HFFc6 (cell line): ENCODE measurements around the gene B4GAT1. TPM values are rescaled to one million over a fixed set of nuclear protein-coding genes. Genes with fewer than 3 reads are reported as not detected.

Source experiments
- DNase-seq: peaks from one replicate; pipeline ENCODE4 v3.0.0-alpha.2; 2018
- H3K27ac Mint-ChIP-seq: 2 replicates; pipeline ENCODE4 v1.8.0; 2020; ENCODE audit warnings: mild to moderate bottlenecking, mixed read lengths
- H3K27me3 Mint-ChIP-seq: 2 replicates; pipeline ENCODE4 v1.8.0; 2021; ENCODE audit warnings: mild to moderate bottlenecking, moderate library complexity, mixed read lengths; ENCODE audit not compliant: insufficient read depth
- H3K36me3 Mint-ChIP-seq: 2 replicates; pipeline ENCODE4 v1.8.0; 2021; ENCODE audit warnings: low read depth, mixed read lengths
- H3K4me1 Mint-ChIP-seq: 2 replicates; pipeline ENCODE4 v1.8.0; 2020; ENCODE audit warnings: low read depth, mixed read lengths
- H3K4me3 Mint-ChIP-seq: 2 replicates; pipeline ENCODE4 v1.8.0; 2020; ENCODE audit warnings: mild to moderate bottlenecking, moderate library complexity, mixed read lengths
- H3K9me3 Mint-ChIP-seq: 2 replicates; pipeline ENCODE4 v1.8.0; 2020; ENCODE audit warnings: mild to moderate bottlenecking, mixed read lengths
- total RNA-seq, 6 experiments: library from RNA; stranded (reverse); fragmentation: NEBNext Ultra II Directional; extraction: Animal tissue kit (Norgen Biotek cat#: 25700); gene quantifications; 2 replicates in 1 of 6; 3 replicates in 5 of 6; pipeline ENCODE4 v1.2.3, GENCODE V29; 2021
- TF ChIP-seq, protein P1 (sequence below): fragments of 200-600 bp; sonication (generic); IDR thresholded peaks from 2 replicates; pipeline ENCODE4 v1.5.0; 2021; ENCODE audit warnings: antibody characterized with exemption, mild to moderate bottlenecking

B4GAT1 gene
- total RNA-seq, 6 experiments from 2014 or later: 21.5 to 26.4 (median 24.3) TPM

DNA sequence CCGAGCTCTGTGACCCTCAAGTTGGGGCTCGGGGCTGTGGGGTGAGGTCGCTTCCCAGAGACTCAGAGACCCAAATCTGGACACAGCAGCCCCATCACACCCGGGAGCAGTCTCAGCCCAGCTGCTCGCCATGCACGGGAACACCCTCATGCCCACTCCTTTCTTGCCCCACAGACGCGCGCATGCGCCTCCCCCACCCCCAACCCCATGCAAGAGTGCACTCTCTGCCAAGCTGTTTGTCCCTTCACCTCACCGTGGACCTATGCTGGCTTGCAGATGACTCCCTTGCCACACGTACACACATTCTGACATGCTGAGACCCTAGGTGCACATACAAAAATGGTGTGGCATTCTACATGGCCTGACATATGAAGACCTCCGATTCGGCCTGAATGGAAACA is 30.1 kb downstream of the B4GAT1 start:
- H3K36me3 Mint-ChIP-seq: peaks cover 29% of the 10 kb centered on the region
- DNase-seq: peak; percentile 35
- TF ChIP-seq, protein P1, sequence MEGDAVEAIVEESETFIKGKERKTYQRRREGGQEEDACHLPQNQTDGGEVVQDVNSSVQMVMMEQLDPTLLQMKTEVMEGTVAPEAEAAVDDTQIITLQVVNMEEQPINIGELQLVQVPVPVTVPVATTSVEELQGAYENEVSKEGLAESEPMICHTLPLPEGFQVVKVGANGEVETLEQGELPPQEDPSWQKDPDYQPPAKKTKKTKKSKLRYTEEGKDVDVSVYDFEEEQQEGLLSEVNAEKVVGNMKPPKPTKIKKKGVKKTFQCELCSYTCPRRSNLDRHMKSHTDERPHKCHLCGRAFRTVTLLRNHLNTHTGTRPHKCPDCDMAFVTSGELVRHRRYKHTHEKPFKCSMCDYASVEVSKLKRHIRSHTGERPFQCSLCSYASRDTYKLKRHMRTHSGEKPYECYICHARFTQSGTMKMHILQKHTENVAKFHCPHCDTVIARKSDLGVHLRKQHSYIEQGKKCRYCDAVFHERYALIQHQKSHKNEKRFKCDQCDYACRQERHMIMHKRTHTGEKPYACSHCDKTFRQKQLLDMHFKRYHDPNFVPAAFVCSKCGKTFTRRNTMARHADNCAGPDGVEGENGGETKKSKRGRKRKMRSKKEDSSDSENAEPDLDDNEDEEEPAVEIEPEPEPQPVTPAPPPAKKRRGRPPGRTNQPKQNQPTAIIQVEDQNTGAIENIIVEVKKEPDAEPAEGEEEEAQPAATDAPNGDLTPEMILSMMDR: no peak
- H3K4me3 Mint-ChIP-seq: peak overlapping the region; percentile 70
- H3K27me3 Mint-ChIP-seq: peaks cover 8% of the 10 kb centered on the region
- H3K27ac Mint-ChIP-seq: peak overlapping the region; percentile 91
- H3K4me1 Mint-ChIP-seq: peaks cover 48% of the 10 kb centered on the region
- H3K9me3 Mint-ChIP-seq: peaks cover 11% of the 10 kb centered on the region

DNA sequence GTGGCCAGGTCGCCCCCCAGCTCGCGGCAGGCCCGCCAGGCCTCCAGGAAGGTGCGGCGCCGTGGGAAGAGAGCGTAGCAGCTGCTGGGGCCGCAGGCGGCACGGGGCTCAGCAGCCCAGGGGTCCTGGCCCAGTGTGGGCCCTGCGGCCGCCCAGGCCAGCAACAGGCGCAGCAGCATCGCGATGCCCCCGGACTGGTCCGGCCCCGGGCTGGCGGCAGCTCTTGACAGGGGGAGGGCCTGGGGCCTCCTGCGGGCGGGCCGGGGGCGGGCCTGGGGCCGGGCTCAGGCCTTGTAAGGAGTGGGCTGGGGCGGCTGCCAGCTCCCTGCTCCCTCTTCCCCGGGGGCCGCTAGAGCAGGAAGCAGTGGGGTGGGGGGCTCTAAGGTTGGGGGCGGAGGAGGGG is 30.6 kb downstream of the B4GAT1 start, which contains the start of gene CD248:
CD248 (minus strand) TSS at position 196 of the 403 bp plus-strand sequence; CDS start at position 179, 17 bp downstream.
- TF ChIP-seq, protein P1: no peak
- Mint-ChIP-seq H3K4me1 (peaks cover 53% of the 10 kb centered on the region), H3K27ac (peak within 1 kb of the TSS; percentile 97), H3K27me3 (peaks cover 9% of the 10 kb centered on the region), H3K36me3 (peaks cover 29% of the 10 kb centered on the region), H3K9me3 (peaks cover 11% of the 10 kb centered on the region), H3K4me3 (peak within 1 kb of the TSS; percentile 91)
- peak; percentile 49 for DNase-seq

DNA sequence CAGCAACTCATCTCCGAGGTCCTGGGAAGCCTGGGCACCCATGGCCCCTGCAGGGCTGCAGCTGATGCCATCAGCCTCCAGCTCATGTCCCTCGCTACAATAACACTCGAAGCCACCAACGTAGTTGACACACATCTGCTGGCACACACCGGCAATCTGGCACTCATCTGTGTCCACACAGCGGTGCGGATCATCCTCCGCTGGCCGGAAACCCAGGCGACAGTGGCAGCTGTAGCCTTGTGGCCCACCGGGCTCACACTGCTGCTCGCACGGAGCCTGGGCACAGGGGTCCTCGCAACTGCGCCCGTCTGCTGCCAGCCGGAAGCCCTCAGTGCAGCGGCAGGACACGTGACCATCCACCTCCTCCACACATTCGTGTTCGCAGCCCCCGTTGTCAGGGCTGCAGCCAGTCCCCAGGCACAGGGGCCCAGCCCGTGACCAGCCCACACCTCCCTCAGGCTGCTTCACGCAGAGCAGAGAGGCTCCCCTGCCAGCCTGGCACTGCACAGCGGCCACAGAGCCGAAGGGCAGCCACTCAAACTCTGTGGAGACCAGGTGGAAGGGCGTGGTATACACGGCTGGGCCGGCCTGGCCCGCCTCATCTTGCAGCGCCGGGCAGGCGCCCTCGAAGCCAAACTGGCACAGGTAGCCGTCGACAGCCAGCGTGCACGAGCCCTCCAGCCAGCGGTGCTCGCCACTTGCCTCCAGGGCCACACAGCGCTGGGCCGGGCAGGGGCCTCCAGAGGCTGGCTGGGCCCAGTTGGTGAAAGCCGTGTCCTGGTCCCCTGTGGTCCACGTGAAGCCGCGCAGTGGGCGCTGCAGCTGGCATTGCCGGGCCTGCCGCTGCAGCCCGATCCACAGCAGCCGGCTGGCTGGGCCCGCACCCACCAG is 31.3 kb downstream of the B4GAT1 start:
- Mint-ChIP-seq H3K27me3 (peaks cover 9% of the 10 kb centered on the region), H3K36me3 (peaks cover 29% of the 10 kb centered on the region), H3K4me3 (peak overlapping the region; percentile 91), H3K27ac (peak overlapping the region; percentile 97), H3K4me1 (peaks cover 57% of the 10 kb centered on the region), H3K9me3 (peaks cover 11% of the 10 kb centered on the region)
- DNase-seq: no peak
- TF ChIP-seq, protein P1: no peak

DNA sequence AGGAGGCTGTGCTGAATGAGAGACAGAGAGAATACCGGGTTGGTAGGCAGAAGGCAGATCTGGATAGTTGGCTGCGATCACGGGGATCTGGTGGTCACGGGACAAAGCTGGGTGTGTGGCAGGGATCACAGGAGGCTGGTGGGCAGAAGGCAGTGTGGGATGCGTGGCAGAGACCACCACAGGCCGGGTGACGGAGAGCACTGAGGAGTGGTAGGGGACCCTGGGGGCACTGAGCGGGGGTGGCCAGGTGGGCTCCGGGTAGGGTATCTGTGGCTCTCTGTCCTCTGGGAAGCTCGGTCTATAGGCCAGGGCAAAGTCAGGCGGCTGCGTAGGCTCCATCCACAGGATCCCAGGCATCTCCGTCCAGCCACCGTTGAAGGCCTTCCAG is 31.9 kb downstream of the B4GAT1 start:
- peak overlapping the region; percentile 91 for H3K4me3 Mint-ChIP-seq
- peaks cover 11% of the 10 kb centered on the region for H3K9me3 Mint-ChIP-seq
- H3K36me3 Mint-ChIP-seq: peaks cover 29% of the 10 kb centered on the region
- TF ChIP-seq, protein P1: no peak
- H3K27ac Mint-ChIP-seq: peak overlapping the region; percentile 97
- H3K4me1 Mint-ChIP-seq: peaks cover 57% of the 10 kb centered on the region
- no peak for DNase-seq
- H3K27me3 Mint-ChIP-seq: peaks cover 9% of the 10 kb centered on the region

DNA sequence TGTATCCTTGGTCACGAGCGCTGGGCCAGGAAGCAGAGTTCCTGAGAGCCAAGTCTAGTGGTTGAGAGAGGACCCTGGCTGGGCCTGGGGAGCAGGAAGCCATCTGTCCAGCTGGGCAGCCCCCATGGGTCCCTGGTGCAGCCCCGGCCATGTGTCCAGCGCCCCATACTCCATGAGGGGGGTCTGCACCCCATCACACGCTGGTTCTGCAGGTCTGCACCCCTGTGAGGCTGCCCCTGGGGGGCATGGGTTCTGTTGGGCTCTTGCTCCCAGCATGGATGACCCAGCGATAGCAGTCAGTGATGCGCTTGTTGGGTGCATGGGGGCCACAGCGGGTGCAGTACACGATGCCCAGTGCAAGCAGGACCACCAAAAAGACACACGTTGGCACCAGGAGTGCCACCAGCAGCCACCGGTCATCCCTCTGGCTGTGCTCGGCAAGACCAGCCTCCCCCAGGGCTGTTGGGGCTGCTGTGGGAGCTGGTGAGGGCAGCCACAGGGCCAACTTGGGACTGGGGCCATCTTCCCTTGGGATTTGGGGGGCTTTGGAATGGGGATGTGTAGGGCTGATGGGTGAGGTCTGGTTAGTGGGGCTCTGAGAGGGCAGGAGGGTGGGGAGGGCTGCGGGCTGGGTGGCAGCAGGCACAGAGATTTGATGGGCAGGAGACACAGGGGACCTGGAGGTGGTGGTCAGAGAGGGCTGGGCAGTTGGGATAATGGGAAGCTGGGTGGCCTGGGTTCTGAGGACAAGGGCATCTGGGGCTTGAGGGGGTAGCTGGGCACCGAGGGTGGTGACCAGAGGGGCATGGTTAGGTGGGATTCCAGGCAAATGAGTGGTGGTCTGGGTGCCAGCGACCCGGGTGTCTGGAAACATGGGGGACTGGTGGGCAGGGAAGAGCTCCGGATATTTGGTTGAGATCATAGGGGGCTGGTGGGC is 32.6 kb downstream of the B4GAT1 start:
- Mint-ChIP-seq H3K4me3 (peak overlapping the region; percentile 91), H3K27me3 (peaks cover 9% of the 10 kb centered on the region), H3K27ac (peak overlapping the region; percentile 97), H3K9me3 (peaks cover 5% of the 10 kb centered on the region), H3K4me1 (peaks cover 57% of the 10 kb centered on the region), H3K36me3 (peaks cover 22% of the 10 kb centered on the region)
- no peak for DNase-seq
- TF ChIP-seq, protein P1: no peak
